Dendritic cell treated with granulocyte-macrophage colony-stimulating factor and Interleukin-4, amounts not matched to agents 40 ng/mL and 50 ng/mL, for 4 days (primary cell): Measurements from ENCODE around the gene ADAP1.

ENCODE experiments used
- H3K27ac Mint-ChIP-seq: one replicate; pipeline ENCODE4 v1.8.0; 2022; ENCODE audit warnings: mild to moderate bottlenecking, mixed read lengths
- H3K27me3 Mint-ChIP-seq: one replicate; pipeline ENCODE4 v1.8.0; 2022; ENCODE audit warnings: mild to moderate bottlenecking, mixed read lengths
- H3K36me3 Mint-ChIP-seq: one replicate; pipeline ENCODE4 v1.8.0; 2022; ENCODE audit warnings: low read depth, mixed read lengths
- H3K4me1 Mint-ChIP-seq: one replicate; pipeline ENCODE4 v1.8.0; 2022; ENCODE audit warnings: low read depth, mixed read lengths
- H3K4me3 Mint-ChIP-seq: one replicate; pipeline ENCODE4 v1.8.0; 2022; ENCODE audit warnings: mild to moderate bottlenecking, moderate library complexity, mixed read lengths
- H3K9me3 Mint-ChIP-seq: one replicate; pipeline ENCODE4 v1.8.0; 2022; ENCODE audit warnings: mixed read lengths
- intact Hi-C: fragments of 100-400 bp; cut with micrococcal nuclease; formaldehyde crosslinking; loops from one replicate; pipeline ENCODE4 v1.15.0; 2022

Gene ADAP1

GRCh38 chr7:974172-974571 lies 19.7 kb upstream of the ADAP1 start:
- no peaks in the 10 kb centered on the region for H3K27me3 Mint-ChIP-seq

GRCh38 chr7:973312-973711 lies 18.8 kb upstream of the ADAP1 start:
- Mint-ChIP-seq H3K27ac (no peak overlapping the region), H3K9me3 (no peaks in the 10 kb centered on the region), H3K27me3 (no peaks in the 10 kb centered on the region), H3K4me1 (peaks cover 51% of the 10 kb centered on the region), H3K4me3 (peak overlapping the region; percentile 37), H3K36me3 (peaks cover 62% of the 10 kb centered on the region)
- intact Hi-C loops, result no loop called here

More at GRCh38 chr7:974172-974571, 19.7 kb upstream of the ADAP1 start:
- Mint-ChIP-seq H3K27ac (peak overlapping the region; percentile 93), H3K9me3 (no peaks in the 10 kb centered on the region), H3K4me3 (peak overlapping the region; percentile 92), H3K4me1 (peaks cover 45% of the 10 kb centered on the region), H3K36me3 (peaks cover 54% of the 10 kb centered on the region)
- intact Hi-C loops, result no loop called here

GRCh38 chr7:972676-973309 lies 18.3 kb upstream of the ADAP1 start:
- intact Hi-C loops, result no loop called here
- H3K27ac Mint-ChIP-seq, result no peak overlapping the region
- peaks cover 68% of the 10 kb centered on the region for H3K36me3 Mint-ChIP-seq
- no peaks in the 10 kb centered on the region for H3K9me3 Mint-ChIP-seq
- peaks cover 57% of the 10 kb centered on the region for H3K4me1 Mint-ChIP-seq
- H3K4me3 Mint-ChIP-seq, result no peak overlapping the region
- H3K27me3 Mint-ChIP-seq, result no peaks in the 10 kb centered on the region

GRCh38 chr7:972110-972509 lies 17.6 kb upstream of the ADAP1 start:
- Mint-ChIP-seq H3K36me3 (peaks cover 74% of the 10 kb centered on the region), H3K9me3 (no peaks in the 10 kb centered on the region), H3K27me3 (no peaks in the 10 kb centered on the region), H3K4me1 (peaks cover 59% of the 10 kb centered on the region), H3K27ac (peak overlapping the region; percentile 67), H3K4me3 (no peak overlapping the region)
- intact Hi-C loops, result no loop called here

GRCh38 chr7:970744-971143 lies 16.3 kb upstream of the ADAP1 start:
- Mint-ChIP-seq H3K4me1 (peaks cover 71% of the 10 kb centered on the region), H3K4me3 (no peak overlapping the region), H3K27me3 (no peaks in the 10 kb centered on the region), H3K27ac (peak overlapping the region; percentile 67), H3K9me3 (no peaks in the 10 kb centered on the region), H3K36me3 (peaks cover 86% of the 10 kb centered on the region)
- intact Hi-C loops, result no loop called here

- Mint-ChIP-seq H3K4me1 (peaks cover 85% of the 10 kb centered on the region), H3K36me3 (peaks cover 77% of the 10 kb centered on the region), H3K27me3 (no peaks in the 10 kb centered on the region), H3K9me3 (no peaks in the 10 kb centered on the region), H3K27ac (peak overlapping the region; percentile 71), H3K4me3 (peak overlapping the region; percentile 13)
- intact Hi-C loops, result no loop called here
These were observed 14.9 kb upstream of the ADAP1 start for GRCh38 chr7:969403-969802.

- H3K27me3 Mint-ChIP-seq, result peaks cover 3% of the 10 kb centered on the region
- peaks cover 75% of the 10 kb centered on the region for H3K36me3 Mint-ChIP-seq
- H3K4me3 Mint-ChIP-seq, result peak overlapping the region; percentile 39
- H3K9me3 Mint-ChIP-seq, result no peaks in the 10 kb centered on the region
- intact Hi-C loops, result no loop called here
- H3K4me1 Mint-ChIP-seq, result peaks cover 92% of the 10 kb centered on the region
- H3K27ac Mint-ChIP-seq, result peak overlapping the region; percentile 71
These were observed 14.0 kb upstream of the ADAP1 start for GRCh38 chr7:968205-969105.

- peak overlapping the region; percentile 39 for H3K4me3 Mint-ChIP-seq
- peak overlapping the region; percentile 48 for H3K27ac Mint-ChIP-seq
- no peaks in the 10 kb centered on the region for H3K9me3 Mint-ChIP-seq
- H3K36me3 Mint-ChIP-seq, result peaks cover 66% of the 10 kb centered on the region
- intact Hi-C loops, result no loop called here
- peaks cover 89% of the 10 kb centered on the region for H3K4me1 Mint-ChIP-seq
- peaks cover 6% of the 10 kb centered on the region for H3K27me3 Mint-ChIP-seq
These were observed 13.0 kb upstream of the ADAP1 start for GRCh38 chr7:967361-968082.

- Mint-ChIP-seq H3K4me3 (no peak overlapping the region), H3K9me3 (no peaks in the 10 kb centered on the region), H3K27me3 (peaks cover 13% of the 10 kb centered on the region), H3K36me3 (peaks cover 55% of the 10 kb centered on the region), H3K27ac (peak overlapping the region; percentile 83), H3K4me1 (peaks cover 87% of the 10 kb centered on the region)
- intact Hi-C loops, result no loop called here
These were observed 12.0 kb upstream of the ADAP1 start for GRCh38 chr7:966291-967069.

- Mint-ChIP-seq H3K36me3 (peaks cover 36% of the 10 kb centered on the region), H3K4me3 (peak overlapping the region; percentile 51), H3K9me3 (no peaks in the 10 kb centered on the region), H3K4me1 (peaks cover 87% of the 10 kb centered on the region), H3K27ac (peak overlapping the region; percentile 83), H3K27me3 (peaks cover 25% of the 10 kb centered on the region)
- intact Hi-C loops, result no loop called here
These were observed 10.1 kb upstream of the ADAP1 start for GRCh38 chr7:964401-965231.

GRCh38 chr7:963236-964078 lies 9.0 kb upstream of the ADAP1 start:
- peak overlapping the region; percentile 65 for H3K4me3 Mint-ChIP-seq
- H3K4me1 Mint-ChIP-seq, result peaks cover 81% of the 10 kb centered on the region
- H3K27me3 Mint-ChIP-seq, result peaks cover 35% of the 10 kb centered on the region
- H3K27ac Mint-ChIP-seq, result peak overlapping the region; percentile 83
- peaks cover 25% of the 10 kb centered on the region for H3K36me3 Mint-ChIP-seq
- H3K9me3 Mint-ChIP-seq, result no peaks in the 10 kb centered on the region
- intact Hi-C loops, result no loop called here

GRCh38 chr7:962401-963081 lies 8.1 kb upstream of the ADAP1 start:
- intact Hi-C loops, result no loop called here
- Mint-ChIP-seq H3K4me3 (no peak overlapping the region), H3K9me3 (no peaks in the 10 kb centered on the region)

More at GRCh38 chr7:962401-963081, 8.1 kb upstream of the ADAP1 start:
- H3K27me3 Mint-ChIP-seq, result peaks cover 35% of the 10 kb centered on the region
- H3K27ac Mint-ChIP-seq, result peak overlapping the region; percentile 83
- peaks cover 81% of the 10 kb centered on the region for H3K4me1 Mint-ChIP-seq
- peaks cover 16% of the 10 kb centered on the region for H3K36me3 Mint-ChIP-seq
